GM06990 (cell line): Measurements from ENCODE around the gene EDDM3A.

Experiments used
- DNase-seq: peaks from one replicate; pipeline ENCODE4 v3.0.0-alpha.2; 2011; ENCODE audit not compliant: insufficient read length; ENCODE audit errors: extremely low read depth
- H3K27me3 ChIP-seq: replicated peaks from 2 replicates; pipeline ENCODE4 v1.6.0; 2011; ENCODE audit warnings: low read length; ENCODE audit not compliant: control insufficient read depth, insufficient read depth
- H3K36me3 ChIP-seq: 2 replicates; pipeline ENCODE4 v1.5.1; 2011; ENCODE audit warnings: low read length; ENCODE audit not compliant: control insufficient read depth, insufficient read depth
- H3K4me3 ChIP-seq: replicated peaks from 2 replicates; pipeline ENCODE4 v1.5.1; 2011; ENCODE audit warnings: low read depth, mild to moderate bottlenecking, control low read depth, low read length
- TF ChIP-seq, protein P1 (sequence below): IDR thresholded peaks from 2 replicates; pipeline ENCODE4 v1.5.1; 2011; ENCODE audit warnings: low read length, control low read depth, mild to moderate bottlenecking, inconsistent platforms; ENCODE audit not compliant: insufficient read depth, poor library complexity, severe bottlenecking

Gene EDDM3A

DNA sequence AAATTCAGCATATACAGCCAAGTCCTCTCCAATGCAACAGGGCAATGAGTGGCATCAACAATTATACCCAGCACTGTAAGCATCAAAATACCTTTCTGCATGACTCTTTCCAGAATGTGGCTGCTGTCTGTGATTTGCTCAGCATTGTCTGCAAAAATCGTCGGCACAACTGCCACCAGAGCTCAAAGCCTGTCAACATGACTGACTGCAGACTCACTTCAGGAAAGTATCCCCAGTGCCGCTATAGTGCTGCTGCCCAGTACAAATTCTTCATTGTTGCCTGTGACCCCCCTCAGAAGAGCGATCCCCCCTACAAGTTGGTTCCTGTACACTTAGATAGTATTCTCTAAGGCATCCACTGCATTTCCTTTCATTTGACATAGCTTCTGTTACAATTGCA is 36.1 kb downstream of the EDDM3A start:
- DNase-seq, result no peak
- Histone ChIP-seq H3K36me3 (no peaks in the 10 kb centered on the region), H3K4me3 (peak overlapping the region; percentile 60), H3K27me3 (no peaks in the 10 kb centered on the region)
- TF ChIP-seq, protein P1, sequence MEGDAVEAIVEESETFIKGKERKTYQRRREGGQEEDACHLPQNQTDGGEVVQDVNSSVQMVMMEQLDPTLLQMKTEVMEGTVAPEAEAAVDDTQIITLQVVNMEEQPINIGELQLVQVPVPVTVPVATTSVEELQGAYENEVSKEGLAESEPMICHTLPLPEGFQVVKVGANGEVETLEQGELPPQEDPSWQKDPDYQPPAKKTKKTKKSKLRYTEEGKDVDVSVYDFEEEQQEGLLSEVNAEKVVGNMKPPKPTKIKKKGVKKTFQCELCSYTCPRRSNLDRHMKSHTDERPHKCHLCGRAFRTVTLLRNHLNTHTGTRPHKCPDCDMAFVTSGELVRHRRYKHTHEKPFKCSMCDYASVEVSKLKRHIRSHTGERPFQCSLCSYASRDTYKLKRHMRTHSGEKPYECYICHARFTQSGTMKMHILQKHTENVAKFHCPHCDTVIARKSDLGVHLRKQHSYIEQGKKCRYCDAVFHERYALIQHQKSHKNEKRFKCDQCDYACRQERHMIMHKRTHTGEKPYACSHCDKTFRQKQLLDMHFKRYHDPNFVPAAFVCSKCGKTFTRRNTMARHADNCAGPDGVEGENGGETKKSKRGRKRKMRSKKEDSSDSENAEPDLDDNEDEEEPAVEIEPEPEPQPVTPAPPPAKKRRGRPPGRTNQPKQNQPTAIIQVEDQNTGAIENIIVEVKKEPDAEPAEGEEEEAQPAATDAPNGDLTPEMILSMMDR, result no peak

DNA sequence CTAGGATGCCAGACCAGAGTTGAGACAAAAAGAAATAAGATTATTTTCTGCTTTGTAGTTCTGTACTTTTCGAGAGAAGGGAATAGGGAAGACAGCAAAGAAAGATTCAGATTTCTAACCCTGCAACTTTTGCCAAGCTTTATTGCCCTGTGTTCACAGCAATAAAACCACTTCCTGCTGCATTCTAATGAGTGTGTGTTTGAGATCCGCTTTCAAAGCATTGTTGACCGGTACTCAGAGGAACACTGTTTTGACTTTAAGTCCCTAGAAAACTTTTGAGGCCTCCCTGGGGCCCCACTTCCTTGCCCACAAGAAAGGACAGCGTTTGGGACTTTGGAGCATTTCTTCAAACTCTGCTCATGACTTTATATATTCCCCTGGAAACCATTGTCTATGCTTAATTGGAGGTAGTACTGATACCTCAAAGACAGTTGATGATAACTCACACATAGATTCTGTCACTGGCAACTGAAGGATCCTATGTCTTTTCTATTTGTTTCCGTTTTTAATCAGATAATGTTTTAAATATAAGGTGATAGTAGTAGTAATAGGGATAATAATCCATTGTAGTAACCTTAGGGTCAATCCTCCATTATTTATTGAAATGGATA is 36.7 kb downstream of the EDDM3A start:
- Histone ChIP-seq H3K36me3 (no peaks in the 10 kb centered on the region), H3K4me3 (peak overlapping the region; percentile 60), H3K27me3 (no peaks in the 10 kb centered on the region)
- DNase-seq, result peak; percentile 43
- TF ChIP-seq, protein P1, result no peak

DNA sequence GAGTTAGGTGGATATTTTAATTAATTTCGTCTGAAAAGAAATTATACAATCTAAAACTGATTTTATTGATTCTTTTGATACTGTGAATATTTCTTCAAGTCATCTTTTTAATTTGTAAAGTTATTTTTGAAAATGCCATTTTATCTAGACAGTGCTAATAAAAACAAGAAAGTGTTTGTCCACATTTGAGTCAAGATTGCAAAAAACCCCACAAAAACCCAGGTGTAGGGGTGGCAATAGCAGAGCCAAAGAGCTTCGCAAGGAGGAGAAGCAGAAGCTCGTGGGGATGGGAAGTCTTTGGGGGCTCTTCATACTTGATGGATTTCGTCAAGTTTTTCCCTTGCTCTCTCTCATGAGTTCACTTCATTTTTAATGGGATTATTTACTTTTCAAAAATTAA is 41.3 kb downstream of the EDDM3A start:
- TF ChIP-seq, protein P1, result no peak
- Histone ChIP-seq H3K36me3 (no peaks in the 10 kb centered on the region), H3K27me3 (no peaks in the 10 kb centered on the region), H3K4me3 (no peak overlapping the region)
- DNase-seq, result no peak

DNA sequence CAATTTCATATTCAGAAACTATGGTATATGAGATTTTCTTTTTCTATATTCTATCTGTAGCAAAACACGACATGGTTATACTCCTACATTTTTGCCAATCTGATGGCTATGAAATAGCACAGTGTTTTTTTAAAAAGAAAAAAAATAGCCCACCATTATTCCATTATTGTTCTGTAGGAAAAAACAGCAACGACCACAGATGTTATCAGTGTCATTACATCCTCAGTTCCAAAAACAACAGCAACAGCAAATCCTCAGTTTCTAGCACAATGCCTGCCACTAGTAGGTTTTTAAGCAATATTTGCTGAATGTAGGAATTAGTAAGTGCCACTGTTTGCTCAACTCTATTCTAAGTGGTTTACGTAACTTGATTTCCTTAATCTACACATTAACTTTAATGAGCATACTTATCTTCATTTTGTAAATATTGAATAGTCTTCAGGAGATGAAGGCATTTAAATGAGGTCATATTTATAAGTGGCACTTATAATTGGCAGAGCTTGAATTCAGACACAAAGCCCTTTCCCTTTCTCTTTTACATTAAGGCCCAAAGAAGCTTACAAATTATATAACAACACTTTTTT is 43.6 kb downstream of the EDDM3A start:
- Histone ChIP-seq H3K27me3 (no peaks in the 10 kb centered on the region), H3K4me3 (no peak overlapping the region), H3K36me3 (no peaks in the 10 kb centered on the region)
- no peak for DNase-seq
- TF ChIP-seq, protein P1, result no peak

DNA sequence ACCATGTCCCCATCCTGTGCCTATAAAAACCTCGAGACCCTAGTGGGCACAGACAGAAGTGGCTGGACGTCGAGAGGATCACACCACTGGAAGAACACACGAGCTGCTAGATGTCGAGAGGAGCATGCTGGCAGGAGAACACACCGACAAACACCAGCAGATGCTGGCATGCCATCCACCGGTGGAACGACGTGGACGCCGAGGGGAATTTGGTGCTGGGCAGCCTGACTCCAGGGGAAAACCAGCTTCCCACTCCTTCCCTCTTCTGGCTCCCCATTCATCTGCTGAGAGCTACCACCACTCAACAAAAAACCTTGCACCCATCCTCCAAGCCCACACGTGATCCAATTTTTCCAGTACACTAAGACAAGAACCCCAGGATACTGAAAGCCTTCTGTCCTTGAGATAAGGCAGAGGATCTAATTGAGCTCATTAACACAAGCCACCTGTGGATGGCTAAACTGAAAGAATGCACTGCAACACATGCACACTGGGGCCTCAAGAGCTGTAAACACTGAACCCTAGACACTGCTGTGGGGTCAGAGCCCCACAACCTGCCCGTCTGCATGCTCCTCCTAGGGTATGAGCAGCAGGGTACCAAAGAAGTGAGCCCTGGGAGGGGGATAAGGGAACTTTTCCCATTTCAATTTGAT is 44.9 kb downstream of the EDDM3A start:
- no peak for DNase-seq
- Histone ChIP-seq H3K36me3 (no peaks in the 10 kb centered on the region), H3K4me3 (no peak overlapping the region), H3K27me3 (no peaks in the 10 kb centered on the region)
- TF ChIP-seq, protein P1, result no peak
